ENCODE measurements around the gene TMEM108.

DNA sequence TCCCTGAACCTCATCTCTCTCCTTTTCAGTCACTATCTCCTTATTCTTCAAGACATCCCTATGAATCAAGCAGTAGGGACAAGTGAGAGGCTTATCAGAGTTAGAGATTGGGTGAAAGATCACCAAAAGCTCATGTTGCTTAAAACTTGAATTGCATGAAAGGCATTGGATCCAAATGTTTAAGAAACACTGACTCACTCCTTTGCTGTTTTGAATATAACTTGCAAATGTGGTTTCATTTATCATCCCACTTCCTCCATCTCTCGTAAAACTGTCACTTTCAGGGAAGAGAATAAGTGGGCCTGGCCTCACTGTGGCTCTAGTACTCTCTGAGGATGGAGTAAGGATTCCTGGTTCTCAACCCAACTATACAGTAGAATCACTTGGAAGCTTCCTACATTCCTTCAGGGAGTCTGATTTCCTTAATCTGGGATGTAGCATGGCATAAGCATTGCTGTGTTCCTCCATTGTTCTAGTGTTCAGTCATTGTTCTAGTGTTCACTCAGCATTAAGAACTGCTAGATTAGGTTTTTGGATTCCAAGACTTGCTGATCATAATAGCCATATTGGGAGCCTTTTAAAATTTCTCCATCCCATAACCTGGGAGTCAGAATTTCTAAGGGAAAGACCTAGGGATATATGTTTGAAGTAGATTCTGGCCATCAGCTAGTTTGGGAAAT is 171.8 kb downstream of the TMEM108 start:
- TF ChIP-seq POLR2AphosphoS5 (IDR thresholded peaks at IDR 0.05; ENCODE audit: borderline replicate concordance, low read depth, low read length) = no peak
- TF ChIP-seq EZH2 (IDR thresholded peaks at IDR 0.05) = no peak
- TF ChIP-seq FOXP2 (optimal IDR thresholded peaks at IDR 0.05; ENCODE audit: control extremely low read depth, extremely low read length, insufficient read depth) = no peak
